ENCODE data around the gene ESPNL.

ESPNL gene

DNA sequence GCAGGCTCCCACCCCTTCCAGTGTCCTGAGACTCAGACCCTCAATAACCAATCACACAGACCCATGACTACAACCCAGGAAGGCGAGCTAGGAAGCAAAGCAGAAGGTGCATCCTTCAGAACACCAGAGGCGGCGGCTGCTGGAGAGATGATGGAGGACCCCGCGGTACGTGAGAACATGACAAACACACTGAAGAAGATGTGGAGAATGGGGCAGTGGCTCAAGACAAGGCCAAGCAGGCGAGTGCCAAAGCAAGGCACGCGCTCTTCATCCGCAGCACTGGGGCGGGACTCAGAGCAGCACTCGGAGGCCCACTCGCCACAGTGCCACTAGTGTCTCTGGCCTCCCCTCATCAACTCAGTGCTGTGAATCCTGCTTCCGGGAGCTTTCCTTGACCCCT is 72.3 kb downstream of the ESPNL start:
- no peak for DNase-seq (ENCODE audit: low read depth)
- TF ChIP-seq, protein P1, sequence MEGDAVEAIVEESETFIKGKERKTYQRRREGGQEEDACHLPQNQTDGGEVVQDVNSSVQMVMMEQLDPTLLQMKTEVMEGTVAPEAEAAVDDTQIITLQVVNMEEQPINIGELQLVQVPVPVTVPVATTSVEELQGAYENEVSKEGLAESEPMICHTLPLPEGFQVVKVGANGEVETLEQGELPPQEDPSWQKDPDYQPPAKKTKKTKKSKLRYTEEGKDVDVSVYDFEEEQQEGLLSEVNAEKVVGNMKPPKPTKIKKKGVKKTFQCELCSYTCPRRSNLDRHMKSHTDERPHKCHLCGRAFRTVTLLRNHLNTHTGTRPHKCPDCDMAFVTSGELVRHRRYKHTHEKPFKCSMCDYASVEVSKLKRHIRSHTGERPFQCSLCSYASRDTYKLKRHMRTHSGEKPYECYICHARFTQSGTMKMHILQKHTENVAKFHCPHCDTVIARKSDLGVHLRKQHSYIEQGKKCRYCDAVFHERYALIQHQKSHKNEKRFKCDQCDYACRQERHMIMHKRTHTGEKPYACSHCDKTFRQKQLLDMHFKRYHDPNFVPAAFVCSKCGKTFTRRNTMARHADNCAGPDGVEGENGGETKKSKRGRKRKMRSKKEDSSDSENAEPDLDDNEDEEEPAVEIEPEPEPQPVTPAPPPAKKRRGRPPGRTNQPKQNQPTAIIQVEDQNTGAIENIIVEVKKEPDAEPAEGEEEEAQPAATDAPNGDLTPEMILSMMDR (IDR thresholded peaks at IDR 0.05; ENCODE audit: insufficient read depth, low read depth, low read length, missing control alignments): no peak
- H3K4me3 ChIP-seq (ENCODE audit: low read length): no peak overlapping the region

DNA sequence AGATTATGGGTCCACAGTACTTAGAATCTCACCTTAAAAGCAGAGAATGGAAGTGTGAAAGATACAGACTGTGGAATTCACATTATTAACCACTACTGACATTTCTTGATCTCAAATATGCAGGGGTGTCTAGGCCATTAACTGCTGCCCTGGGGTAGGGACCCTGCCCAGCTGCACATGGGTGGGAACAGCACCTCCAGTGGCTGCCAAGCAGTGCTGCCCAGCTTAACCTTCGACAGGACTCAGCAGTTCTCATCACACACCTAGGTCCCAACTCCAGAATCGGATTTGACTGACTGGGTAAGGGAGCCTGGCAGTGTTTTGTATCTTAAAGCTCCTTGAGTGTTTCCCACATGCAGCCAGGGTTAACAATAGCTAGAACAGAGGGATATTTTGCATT is 73.6 kb downstream of the ESPNL start:
- TF ChIP-seq, protein P1 (IDR thresholded peaks at IDR 0.05; ENCODE audit: insufficient read depth, low read depth, low read length, missing control alignments): peak; percentile 11
- H3K4me3 ChIP-seq (ENCODE audit: low read length): no peak overlapping the region
- no peak for DNase-seq (ENCODE audit: low read depth)

DNA sequence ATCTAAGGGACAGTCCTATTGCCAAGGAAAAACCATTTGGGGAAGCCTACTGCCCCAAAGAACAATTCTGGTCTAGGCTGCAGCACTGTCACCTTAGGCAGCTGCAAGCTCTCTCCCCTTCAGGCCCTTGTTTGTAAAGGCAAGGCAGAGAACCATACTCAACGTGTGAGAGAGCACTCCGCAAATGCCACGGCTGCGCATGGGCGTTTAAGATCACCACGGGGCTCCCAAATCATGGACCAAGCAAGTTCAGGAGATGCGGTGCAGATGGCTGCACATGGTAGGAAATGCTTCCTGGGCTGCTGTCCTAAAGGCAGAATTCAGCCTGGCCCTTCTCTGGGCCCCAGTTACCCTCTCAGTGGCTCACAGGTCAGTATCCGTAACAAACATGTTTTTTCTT is 74.2 kb downstream of the ESPNL start:
- no peak for DNase-seq (ENCODE audit: low read depth)
- TF ChIP-seq, protein P1 (IDR thresholded peaks at IDR 0.05; ENCODE audit: insufficient read depth, low read depth, low read length, missing control alignments): no peak
- H3K4me3 ChIP-seq (ENCODE audit: low read length): no peak overlapping the region

DNA sequence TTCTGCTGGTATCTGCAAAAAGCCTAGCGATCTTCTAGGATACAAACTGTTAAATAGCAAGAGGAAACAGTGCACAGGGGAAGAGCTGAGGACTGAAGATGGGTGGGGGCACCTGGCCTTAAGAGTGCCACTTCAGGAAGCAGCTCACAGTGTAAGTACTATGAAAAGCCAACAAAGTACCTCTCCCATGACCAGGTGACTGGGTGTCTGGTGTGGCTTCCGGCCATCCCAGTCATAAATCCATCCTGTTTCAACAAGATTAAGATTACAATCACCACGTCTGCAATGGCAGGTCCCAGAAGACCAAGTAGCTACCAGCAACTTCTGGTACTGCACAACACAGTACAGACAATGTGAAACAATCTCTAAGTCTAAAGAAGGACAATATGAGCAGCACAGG is 74.6 kb downstream of the ESPNL start:
- peak; percentile 21 for DNase-seq (ENCODE audit: low read depth)
- H3K4me3 ChIP-seq (ENCODE audit: low read length): no peak overlapping the region
- TF ChIP-seq, protein P1 (IDR thresholded peaks at IDR 0.05; ENCODE audit: insufficient read depth, low read depth, low read length, missing control alignments): no peak

DNA sequence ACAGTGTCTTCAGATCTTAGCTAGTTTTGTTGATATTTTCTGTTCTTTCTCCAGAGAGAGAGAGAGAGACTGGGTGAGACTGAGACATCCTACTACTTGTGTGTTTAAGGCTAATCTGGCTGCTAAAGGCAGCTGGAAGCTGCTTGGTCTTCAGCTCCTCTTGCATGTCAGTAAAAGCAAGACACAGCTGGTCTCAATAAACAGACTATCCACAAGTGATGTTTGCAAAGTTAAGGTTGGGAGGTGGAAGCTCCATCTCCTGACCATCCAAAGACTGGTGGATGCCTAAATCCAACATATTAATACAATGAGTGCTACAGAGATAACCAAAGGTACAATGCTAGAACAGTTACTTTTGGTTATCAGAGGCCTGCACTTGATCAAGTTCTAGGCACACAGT is 76.5 kb downstream of the ESPNL start:
- TF ChIP-seq, protein P1 (IDR thresholded peaks at IDR 0.05; ENCODE audit: insufficient read depth, low read depth, low read length, missing control alignments): no peak
- no peak for DNase-seq (ENCODE audit: low read depth)
- H3K4me3 ChIP-seq (ENCODE audit: low read length): no peak overlapping the region

DNA sequence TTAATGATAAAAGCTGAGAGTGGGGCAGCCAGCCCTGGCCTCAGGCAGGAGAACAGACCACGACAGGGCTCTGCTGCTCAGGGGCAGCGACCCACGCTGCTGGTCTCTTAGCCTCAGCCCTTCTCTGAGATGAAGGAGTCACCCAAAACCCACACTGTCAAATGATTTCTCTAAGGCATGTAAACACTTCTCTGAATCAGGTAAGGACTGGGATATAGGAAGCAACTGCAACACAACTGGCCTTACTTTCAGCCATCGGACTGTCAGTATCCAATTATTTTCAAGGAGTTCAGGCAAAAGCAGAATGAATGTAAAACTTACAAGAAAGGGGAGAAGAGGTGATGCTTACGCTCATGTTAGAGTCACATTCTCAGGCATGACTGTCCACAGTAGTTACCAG is 80.4 kb downstream of the ESPNL start:
- no peak for DNase-seq (ENCODE audit: low read depth)

DNA sequence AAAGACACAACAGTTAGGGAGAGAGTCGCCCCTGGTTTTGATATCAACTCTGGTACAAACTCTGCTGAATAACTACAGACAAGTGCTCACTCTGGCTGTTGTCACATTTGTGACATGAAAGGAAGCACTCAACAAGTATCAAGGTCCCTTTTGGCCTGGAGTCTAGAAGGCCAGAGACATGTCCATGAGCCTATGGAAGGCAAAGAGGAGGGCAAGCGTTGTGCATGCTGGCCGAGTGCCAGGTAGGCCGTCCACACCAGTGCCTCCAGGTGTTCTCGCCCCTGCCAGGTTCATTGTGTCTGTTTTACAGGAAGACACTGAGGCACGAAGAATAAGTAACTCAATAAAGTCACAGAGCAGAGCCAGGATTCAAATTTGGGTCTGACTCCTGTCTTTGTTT is 82.2 kb downstream of the ESPNL start:
- DNase-seq (ENCODE audit: low read depth): no peak
- no peak overlapping the region for H3K4me3 ChIP-seq (ENCODE audit: low read length)
- TF ChIP-seq, protein P1 (IDR thresholded peaks at IDR 0.05; ENCODE audit: insufficient read depth, low read depth, low read length, missing control alignments): no peak

More for the DNA sequence above, 80.4 kb downstream of the ESPNL start:
- TF ChIP-seq, protein P1 (IDR thresholded peaks at IDR 0.05; ENCODE audit: insufficient read depth, low read depth, low read length, missing control alignments): no peak
- H3K4me3 ChIP-seq (ENCODE audit: low read length): no peak overlapping the region
